Measurements from ENCODE around the gene MCAM. TPM values are rescaled to one million over a fixed set of nuclear protein-coding genes. Genes with fewer than 3 reads are reported as not detected.

The MCAM gene
- total and polyA plus RNA-seq, 2 donors (not counting 3 experiments of a cell fraction or from before 2014, with no cell fraction given) = 1,027 to 2,543 TPM

DNA sequence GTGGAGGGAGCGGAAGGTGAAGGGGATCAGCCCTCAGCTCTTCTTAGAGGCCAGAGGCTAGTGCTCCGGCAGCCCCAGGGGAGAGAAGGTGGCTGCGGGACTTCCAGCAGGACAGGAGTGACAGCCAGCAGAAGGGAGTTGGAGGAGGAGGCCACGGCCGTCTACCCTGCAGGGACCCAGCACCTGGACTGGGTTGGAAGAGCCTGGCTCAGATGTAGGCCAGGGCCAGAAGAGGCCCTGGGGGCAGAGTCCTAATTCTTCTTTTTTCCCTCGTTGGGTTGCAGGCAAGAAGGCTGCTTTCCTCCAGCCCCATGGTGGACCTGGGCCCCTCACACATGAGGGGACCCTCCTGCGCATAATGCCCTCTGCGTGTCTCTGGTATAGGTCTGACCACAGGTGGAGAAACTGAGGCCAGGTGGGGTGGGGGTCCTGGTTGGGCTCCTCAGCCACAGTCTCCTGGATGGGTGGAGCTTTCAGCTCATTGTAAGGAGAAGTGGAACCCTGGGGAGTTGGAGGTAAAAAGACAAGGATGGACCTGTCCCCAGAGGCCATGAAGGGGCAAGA lies 2.3 kb upstream of the MCAM start:
- ChIA-PET CTCF (interaction anchor here (0.7 to 15.9 kb wide), 5 partner anchors 12 to 225 kb away, joined by 3 to 301 read pairs (median 17); partner anchors contain the start of genes C1QTNF5 and CBL), POLR2A (interaction anchor here (0.6 to 2.6 kb wide), 5 partner anchors 11 to 224 kb away, joined by 6 to 18 read pairs (median 10); partner anchors contain the start of gene C1QTNF5)
- no peak for TF ChIP-seq JUN (IDR thresholded peaks at IDR 0.05; ENCODE audit: borderline replicate concordance, insufficient read depth, insufficient read length, low read depth)
- peak; percentile 15 for TF ChIP-seq POLR2A (IDR thresholded peaks at IDR 0.05; ENCODE audit: low read depth, low read length)
- Histone ChIP-seq H3K27ac (ENCODE audit: insufficient read depth, low read depth, low read length) (peak overlapping the region; percentile 93), H3K79me2 (ENCODE audit: control insufficient read depth, insufficient read depth, low read length) (peaks cover 33% of the 10 kb centered on the region), H3K4me3 (replicated peaks in 1 of 3; ENCODE audit: insufficient read depth in 1 of 3, low read depth in 1 of 3, low read length in 3 of 3) (no peak overlapping the region), H4K20me1 (replicated peaks; ENCODE audit: control insufficient read depth, extremely low read depth, insufficient read depth, low read length) (no peaks in the 10 kb centered on the region), H2AFZ (ENCODE audit: low read depth, low read length) (no peak overlapping the region), H3K9me1 (replicated peaks; ENCODE audit: control insufficient read depth, extremely low read depth, insufficient read depth, low read length) (no peaks in the 10 kb centered on the region), H3K27me3 (ENCODE audit: control insufficient read depth in 2 of 2, insufficient read depth in 2 of 2, low read length in 2 of 2) (no peaks in the 10 kb centered on the region), H3K4me1 (ENCODE audit: control insufficient read depth, extremely low read depth, insufficient read depth, low read length) (peaks cover 61% of the 10 kb centered on the region), H3K9ac (replicated peaks; ENCODE audit: extremely low read depth, insufficient read depth, low read length) (peak overlapping the region; percentile 61), H3K36me3 (ENCODE audit: control insufficient read depth in 2 of 2, extremely low read depth in 1 of 2, insufficient read depth in 2 of 2, low read length in 2 of 2) (peaks cover 3 to 9% of the 10 kb centered on the region in 2 experiments), H3K4me2 (ENCODE audit: insufficient read depth, low read length) (peak overlapping the region; percentile 6), H3K9me3 (replicated peaks; ENCODE audit: control insufficient read depth, insufficient read depth, low read length) (no peaks in the 10 kb centered on the region)
- dilution Hi-C loops (cut with MboI; ENCODE audit: extremely low pct_ligation_motif_present, low sequenced_read_pairs) (no loop called here), intact Hi-C loops (cut with micrococcal nuclease) (loop anchor here (5.0 kb wide), 2 partner anchors 252 to 407 kb away; partner anchors contain the start of gene VPS11)
- no peak for DNase-seq (ENCODE audit: low read depth, low spot score)
- FAIRE-seq = no peak
- BruUV-seq (replicated peaks) = TSS peak; percentile 16

GRCh38 chr11:119318240-119319135 lies 1.6 kb upstream of the MCAM start:
- H3K4me2 ChIP-seq (ENCODE audit: insufficient read depth, low read length) = peak overlapping the region; percentile 6
- no peaks in the 10 kb centered on the region for H3K27me3 ChIP-seq (ENCODE audit: control insufficient read depth in 2 of 2, insufficient read depth in 2 of 2, low read length in 2 of 2)
- H3K4me3 ChIP-seq (replicated peaks in 1 of 3; ENCODE audit: insufficient read depth in 1 of 3, low read depth in 1 of 3, low read length in 3 of 3) = no peak overlapping the region
- no peak overlapping the region for H2AFZ ChIP-seq (ENCODE audit: low read depth, low read length)
- intact Hi-C loops (cut with micrococcal nuclease) = loop anchor here (5.0 kb wide), 2 partner anchors 251 to 406 kb away; partner anchors contain the start of gene VPS11
- no peak for TF ChIP-seq EZH2 (IDR thresholded peaks at IDR 0.05; ENCODE audit: borderline replicate concordance, low read depth, low read length, severe bottlenecking)
- peak; percentile 36 for TF ChIP-seq GATA2 (IDR thresholded peaks at IDR 0.05; ENCODE audit: insufficient read depth, insufficient read length, low read depth, low read length)
- peak; percentile 49 for TF ChIP-seq FOS (IDR thresholded peaks at IDR 0.05; ENCODE audit: borderline replicate concordance, insufficient read depth, low read length)
- peak; percentile 85 for TF ChIP-seq POLR2AphosphoS5 (IDR thresholded peaks at IDR 0.05; ENCODE audit: insufficient read depth, low read depth, low read length)
- TF ChIP-seq MYC (IDR thresholded peaks at IDR 0.05; ENCODE audit: low read depth, low read length) = no peak
- peak; percentile 38 for TF ChIP-seq JUN (IDR thresholded peaks at IDR 0.05; ENCODE audit: borderline replicate concordance, insufficient read depth, insufficient read length, low read depth)
- TF ChIP-seq POLR2A (IDR thresholded peaks at IDR 0.05; ENCODE audit: low read depth, low read length) = peak; percentile 66
- H3K9ac ChIP-seq (replicated peaks; ENCODE audit: extremely low read depth, insufficient read depth, low read length) = peak overlapping the region; percentile 61
- POLR2A ChIA-PET = interaction anchor here (1.1 to 2.6 kb wide), 4 partner anchors 10 to 224 kb away, joined by 9 to 18 read pairs (median 14); partner anchors contain the start of gene C1QTNF5
- peak overlapping the region; percentile 93 for H3K27ac ChIP-seq (ENCODE audit: insufficient read depth, low read depth, low read length)
- H3K4me1 ChIP-seq (ENCODE audit: control insufficient read depth, extremely low read depth, insufficient read depth, low read length) = peaks cover 67% of the 10 kb centered on the region
- dilution Hi-C loops (cut with MboI; ENCODE audit: extremely low pct_ligation_motif_present, low sequenced_read_pairs) = no loop called here
- BruUV-seq (replicated peaks) = no TSS peak
- FAIRE-seq = peak; percentile 97
- H3K9me1 ChIP-seq (replicated peaks; ENCODE audit: control insufficient read depth, extremely low read depth, insufficient read depth, low read length) = no peaks in the 10 kb centered on the region
- H3K9me3 ChIP-seq (replicated peaks; ENCODE audit: control insufficient read depth, insufficient read depth, low read length) = no peaks in the 10 kb centered on the region
- CTCF ChIA-PET = interaction anchor here (0.7 to 15.9 kb wide), 5 partner anchors 11 to 224 kb away, joined by 3 to 301 read pairs (median 17); partner anchors contain the start of genes C1QTNF5 and CBL
- H4K20me1 ChIP-seq (replicated peaks; ENCODE audit: control insufficient read depth, extremely low read depth, insufficient read depth, low read length) = no peaks in the 10 kb centered on the region
- H3K36me3 ChIP-seq (ENCODE audit: control insufficient read depth in 2 of 2, extremely low read depth in 1 of 2, insufficient read depth in 2 of 2, low read length in 2 of 2) = peaks cover 3 to 12% of the 10 kb centered on the region in 2 experiments
- peak; percentile 81 for DNase-seq (ENCODE audit: low read depth, low spot score)
- H3K79me2 ChIP-seq (ENCODE audit: control insufficient read depth, insufficient read depth, low read length) = peaks cover 40% of the 10 kb centered on the region

Measured in endothelial cell of umbilical vein (primary cell).